ENCODE measurements around the gene UBB.

UBB gene

DNA sequence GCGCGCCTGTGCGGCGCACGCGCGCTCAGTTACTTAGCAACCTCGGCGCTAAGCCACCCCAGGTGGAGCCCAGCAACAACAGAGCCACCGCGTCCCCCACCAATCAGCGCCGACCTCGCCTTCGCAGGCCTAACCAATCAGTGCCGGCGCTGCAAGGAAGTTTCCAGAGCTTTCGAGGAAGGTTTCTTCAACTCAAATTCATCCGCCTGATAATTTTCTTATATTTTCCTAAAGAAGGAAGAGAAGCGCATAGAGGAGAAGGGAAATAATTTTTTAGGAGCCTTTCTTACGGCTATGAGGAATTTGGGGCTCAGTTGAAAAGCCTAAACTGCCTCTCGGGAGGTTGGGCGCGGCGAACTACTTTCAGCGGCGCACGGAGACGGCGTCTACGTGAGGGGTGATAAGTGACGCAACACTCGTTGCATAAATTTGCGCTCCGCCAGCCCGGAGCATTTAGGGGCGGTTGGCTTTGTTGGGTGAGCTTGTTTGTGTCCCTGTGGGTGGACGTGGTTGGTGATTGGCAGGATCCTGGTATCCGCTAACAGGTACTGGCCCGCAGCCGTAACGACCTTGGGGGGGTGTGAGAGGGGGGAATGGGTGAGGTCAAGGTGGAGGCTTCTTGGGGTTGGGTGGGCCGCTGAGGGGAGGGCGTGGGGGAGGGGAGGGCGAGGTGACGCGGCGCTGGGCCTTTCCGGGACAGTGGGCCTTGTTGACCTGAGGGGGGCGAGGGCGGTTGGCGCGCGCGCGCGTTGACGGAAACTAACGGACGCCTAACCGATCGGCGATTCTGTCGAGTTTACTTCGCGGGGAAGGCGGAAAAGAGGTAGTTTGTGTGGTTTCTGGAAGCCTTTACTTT is at the start of gene UBB:
Gene UBB (plus strand): TSS at position 452 of the 856 bp plus-strand sequence. CDS start 817 bp downstream, outside the sequence.
- peak; percentile 99 for DNase-seq

DNA sequence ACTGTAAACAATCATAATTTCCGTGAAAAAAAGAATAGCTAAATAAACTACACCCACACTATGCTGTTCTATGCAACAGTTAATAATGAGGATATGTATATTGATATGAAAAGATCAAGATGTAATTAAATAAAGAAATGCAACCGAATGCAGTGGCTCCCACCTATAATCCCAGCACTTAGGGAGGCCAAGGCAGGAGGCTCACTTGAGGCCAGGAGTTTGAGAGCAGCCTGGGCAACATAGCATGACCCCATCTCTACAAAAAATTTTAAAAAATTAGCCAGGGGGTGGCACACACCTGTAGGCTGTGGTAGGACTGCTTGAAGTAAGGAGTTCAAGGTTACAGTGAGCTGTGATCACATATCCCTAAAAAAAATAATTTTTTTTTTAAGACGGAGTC is 42.5 kb upstream of the UBB start:
- no peak for DNase-seq

- no peak for DNase-seq
These were observed 41.5 kb upstream of the UBB start for GRCh38 chr17:16339402-16339801.

DNA sequence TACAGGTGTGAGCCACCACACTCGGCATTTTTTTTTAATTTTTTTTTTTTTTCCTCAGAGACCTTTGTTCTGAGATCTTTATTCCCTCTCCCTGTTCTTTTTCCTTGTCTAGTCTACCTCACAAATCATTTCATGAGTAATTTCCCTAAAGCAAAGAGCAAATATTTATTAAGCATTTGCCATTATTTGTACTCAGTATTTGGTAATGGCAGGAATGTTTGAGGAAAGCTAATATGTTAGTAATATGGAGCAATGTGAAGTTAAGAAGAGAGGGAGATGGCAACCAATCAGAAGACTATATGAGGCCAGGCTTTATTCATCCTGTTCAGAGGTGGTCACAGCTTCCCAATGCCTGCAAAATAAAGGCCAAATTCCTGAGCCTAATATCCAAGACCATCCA is 40.9 kb upstream of the UBB start:
- no peak for DNase-seq

GRCh38 chr17:16342979-16343378 is 37.9 kb upstream of the UBB start:
- no peak for DNase-seq

- no peak for DNase-seq
These were observed 37.3 kb upstream of the UBB start for GRCh38 chr17:16343569-16343968.

- DNase-seq, result no peak
These were observed 35.3 kb upstream of the UBB start for GRCh38 chr17:16345565-16345964.

DNA sequence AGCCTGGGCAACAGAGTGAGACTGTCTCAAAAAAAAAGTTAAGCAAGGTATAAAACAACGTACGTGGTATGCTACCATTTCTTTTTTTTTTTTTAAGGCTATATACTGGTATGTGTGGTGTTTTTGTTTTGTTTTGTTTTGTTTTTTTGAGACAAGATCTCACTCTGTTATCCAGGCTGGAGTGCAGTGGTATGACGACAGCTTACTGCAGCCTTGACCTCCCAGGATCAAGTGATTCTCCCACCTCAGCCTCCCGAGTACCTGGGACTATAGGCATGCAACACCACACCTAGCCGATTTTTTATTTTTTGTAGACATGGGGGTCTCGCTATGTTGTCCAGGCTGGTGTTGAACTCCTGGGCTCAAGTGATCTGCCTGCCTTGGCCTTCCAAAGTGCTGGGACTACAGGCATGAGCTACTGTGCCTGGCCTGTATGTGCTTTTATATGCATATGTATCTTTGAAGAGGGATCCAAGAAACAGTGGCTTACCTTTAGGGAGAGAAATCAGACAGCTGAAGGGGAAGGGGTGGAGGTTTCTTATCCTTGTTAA is 34.1 kb upstream of the UBB start:
- no peak for DNase-seq

- DNase-seq, result no peak
These were observed 32.3 kb upstream of the UBB start for GRCh38 chr17:16348586-16348985.

GRCh38 chr17:16349431-16349830 is 31.5 kb upstream of the UBB start:
- DNase-seq, result no peak

- no peak for DNase-seq
These were observed 29.1 kb upstream of the UBB start for GRCh38 chr17:16351831-16352230.

GRCh38 chr17:16352303-16352666 is 28.6 kb upstream of the UBB start:
- peak; percentile 42 for DNase-seq

GRCh38 chr17:16352667-16353316 is 28.1 kb upstream of the UBB start:
- peak; percentile 46 for DNase-seq

GRCh38 chr17:16353317-16354174 is 27.3 kb upstream of the UBB start, which contains the start of gene CENPV:
Gene CENPV (minus strand): TSS chr17:16353469. CDS start chr17:16353436, 33 bp downstream.
- DNase-seq, result no peak

GRCh38 chr17:16354585-16354984 is 26.3 kb upstream of the UBB start:
- no peak for DNase-seq

GRCh38 chr17:16358394-16358793 is 22.5 kb upstream of the UBB start:
- no peak for DNase-seq

- no peak for DNase-seq
These were observed 19.0 kb upstream of the UBB start for GRCh38 chr17:16361874-16362273.

DNA sequence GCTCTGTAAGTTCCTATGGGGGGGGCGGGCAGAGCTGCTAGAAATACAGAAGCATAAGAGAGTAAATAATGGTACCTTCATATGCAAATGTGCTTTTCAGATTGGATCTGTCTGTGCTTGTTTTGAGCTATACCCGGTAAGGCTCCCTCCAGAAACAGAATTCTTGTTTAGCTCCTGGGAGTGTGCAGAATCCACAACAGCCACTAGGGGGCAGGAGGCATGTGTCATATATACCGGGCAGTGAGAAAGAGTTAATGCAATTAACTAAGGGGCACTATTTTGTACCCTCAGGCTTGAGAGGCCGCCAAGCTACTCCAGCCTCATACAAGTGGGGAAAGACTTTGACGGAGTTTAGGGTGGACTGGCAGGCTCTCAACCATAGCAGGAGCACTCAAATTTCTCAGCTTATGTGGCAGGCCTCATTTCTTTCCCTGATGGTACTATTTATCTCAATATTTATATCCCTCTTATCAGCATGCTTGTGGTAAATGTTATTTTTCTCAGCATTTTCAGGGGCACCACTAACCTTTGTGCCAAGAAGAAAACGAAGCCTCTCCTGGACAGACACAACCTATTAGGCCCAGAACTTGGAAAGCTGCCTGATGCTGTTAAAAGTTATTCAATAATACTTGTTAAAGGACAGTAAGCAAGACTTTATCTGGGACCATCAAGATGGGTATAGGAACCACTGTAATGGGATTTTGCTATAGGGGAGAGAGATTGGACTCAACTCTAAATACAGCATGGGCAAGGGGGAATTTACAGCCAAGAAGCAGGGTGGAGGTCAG is 16.9 kb upstream of the UBB start:
- DNase-seq, result peak; percentile 74

GRCh38 chr17:16364625-16365024 is 16.3 kb upstream of the UBB start:
- no peak for DNase-seq

GRCh38 chr17:16371742-16372141 is 9.1 kb upstream of the UBB start:
- DNase-seq, result no peak

- no peak for DNase-seq
These were observed 6.5 kb upstream of the UBB start for GRCh38 chr17:16374146-16374938.

Data from femur (tissue), 1 donor.